Neural cell (in vitro differentiated cells): ENCODE results near the gene GNB1. TPM values are rescaled to one million over a fixed set of nuclear protein-coding genes. Genes with fewer than 3 reads are reported as not detected.

Source experiments
- H2AFZ ChIP-seq: fragments of 200-600, 300-800 bp; sonication (generic), shearing (Covaris generic); 2 replicates; pipeline ENCODE4 v1.6.0; 2014; ENCODE audit warnings: low read depth, mild to moderate bottlenecking, antibody characterized with exemption, low read length, moderate library complexity
- H3F3A ChIP-seq: fragments of 200-600 bp; shearing (Covaris generic); 2 replicates; pipeline ENCODE4 v1.6.1; 2016; ENCODE audit warnings: mild to moderate bottlenecking, moderate library complexity, mixed read lengths, antibody characterized with exemption, low read length; ENCODE audit not compliant: insufficient read depth, poor library complexity, severe bottlenecking
- H3K27ac ChIP-seq: fragments of 200-600, 300-800 bp; sonication (generic), shearing (Covaris generic); 2 replicates; pipeline ENCODE4 v1.5.1; 2014; ENCODE audit warnings: mild to moderate bottlenecking, low read length, moderate library complexity
- H3K27me3 ChIP-seq: fragments of 300-800, 200-600 bp; sonication (generic), shearing (Covaris generic); 2 replicates; pipeline ENCODE4 v1.6.0; 2014; ENCODE audit warnings: mild to moderate bottlenecking, low read depth, low read length, moderate library complexity; ENCODE audit not compliant: insufficient read depth
- H3K36me3 ChIP-seq: fragments of 300-800, 200-600 bp; sonication (generic), shearing (Covaris generic); 2 replicates; pipeline ENCODE4 v1.5.1; 2014; ENCODE audit warnings: mild to moderate bottlenecking, antibody characterized with exemption, low read length, moderate library complexity; ENCODE audit not compliant: insufficient read depth
- H3K4me2 ChIP-seq: fragments of 300-800, 200-600 bp; sonication (generic), shearing (Covaris generic); 2 replicates; pipeline ENCODE4 v1.6.0; 2014; ENCODE audit warnings: mild to moderate bottlenecking, low read length
- H3K4me3 ChIP-seq: fragments of 300-800, 200-600 bp; sonication (generic), shearing (Covaris generic); 2 replicates; pipeline ENCODE4 v1.5.1; 2014; ENCODE audit warnings: mild to moderate bottlenecking, low read length, moderate library complexity
- H3K79me2 ChIP-seq: fragments of 200-600 bp; shearing (Covaris generic); replicated peaks from 2 replicates; pipeline ENCODE4 v1.6.0; 2014; ENCODE audit warnings: mild to moderate bottlenecking, low read length, moderate library complexity; ENCODE audit not compliant: insufficient read depth
- H3K9ac ChIP-seq: fragments of 300-800, 200-600 bp; sonication (generic), shearing (Covaris generic); 2 replicates; pipeline ENCODE4 v1.6.1; 2016; ENCODE audit warnings: mild to moderate bottlenecking, low read length, mixed read lengths
- H3K9me2 ChIP-seq: fragments of 200-600 bp; shearing (Covaris generic); 2 replicates; pipeline ENCODE4 v1.6.1; 2016; ENCODE audit warnings: mild to moderate bottlenecking, low read length, mixed read lengths; ENCODE audit not compliant: insufficient read depth
- H3K9me3 ChIP-seq: fragments of 200-600, 300-800 bp; sonication (generic), shearing (Covaris generic); 2 replicates; pipeline ENCODE4 v1.6.1; 2016; ENCODE audit warnings: mild to moderate bottlenecking, mixed run types, low read length, moderate library complexity, mixed read lengths
- H4K20me1 ChIP-seq: fragments of 200-600 bp; shearing (Covaris generic); 2 replicates; pipeline ENCODE4 v1.6.1; 2016; ENCODE audit warnings: mild to moderate bottlenecking, mixed run types; ENCODE audit not compliant: insufficient read depth
- EP300 ChIP-seq: fragments of 450-650 bp; conservative IDR thresholded peaks from 2 replicates; pipeline ENCODE4 v1.6.1; 2014; ENCODE audit warnings: antibody characterized with exemption, mild to moderate bottlenecking, moderate library complexity; ENCODE audit not compliant: poor library complexity, severe bottlenecking
- EZH2 ChIP-seq: fragments of 200-600, 300-800 bp; shearing (Covaris generic), sonication (generic); IDR thresholded peaks from 2 replicates; pipeline ENCODE4 v1.6.1; 2014; ENCODE audit warnings: antibody characterized with exemption, low read length, borderline replicate concordance, mild to moderate bottlenecking; ENCODE audit not compliant: insufficient read depth, poor library complexity, severe bottlenecking
- MXI1 ChIP-seq: fragments of 450-650 bp; conservative IDR thresholded peaks from 2 replicates; pipeline ENCODE4 v1.6.1; 2014; ENCODE audit warnings: antibody characterized with exemption, mild to moderate bottlenecking; ENCODE audit not compliant: poor library complexity, severe bottlenecking
- POLR2AphosphoS5 ChIP-seq: IDR thresholded peaks from 2 replicates; pipeline ENCODE4 v1.6.1; 2012
- RAD21 ChIP-seq: fragments of 450-650 bp; conservative IDR thresholded peaks from 2 replicates; pipeline ENCODE4 v1.6.1; 2014; ENCODE audit warnings: antibody characterized with exemption, mild to moderate bottlenecking, moderate library complexity
- SMC3 ChIP-seq: fragments of 450-650 bp; conservative IDR thresholded peaks from 2 replicates; pipeline ENCODE4 v1.6.1; 2014; ENCODE audit warnings: antibody characterized with exemption, mild to moderate bottlenecking, moderate library complexity; ENCODE audit not compliant: poor library complexity
- TAF1 ChIP-seq: IDR thresholded peaks from 2 replicates; pipeline ENCODE4 v1.6.1; 2012; ENCODE audit warnings: low read depth
- polyA plus RNA-seq: library from polyadenylated mRNA; depleted of rRNA; stranded (reverse); fragments of >200 nt; gene quantifications from 2 replicates; pipeline ENCODE4 v1.2.3, GENCODE V29; 2014
- TF ChIP-seq, protein P1 (sequence below): IDR thresholded peaks from 2 replicates; pipeline ENCODE4 v1.6.1; 2012; ENCODE audit warnings: borderline replicate concordance
- TF ChIP-seq, protein P2 (sequence below): fragments of 450-650 bp; IDR thresholded peaks from 2 replicates; pipeline ENCODE4 v1.5.1; 2014; ENCODE audit warnings: antibody characterized with exemption, mild to moderate bottlenecking, moderate library complexity; ENCODE audit not compliant: poor library complexity, severe bottlenecking

GNB1 gene
- polyA plus RNA-seq, 1 donor from 2014 or later: 325 TPM

DNA sequence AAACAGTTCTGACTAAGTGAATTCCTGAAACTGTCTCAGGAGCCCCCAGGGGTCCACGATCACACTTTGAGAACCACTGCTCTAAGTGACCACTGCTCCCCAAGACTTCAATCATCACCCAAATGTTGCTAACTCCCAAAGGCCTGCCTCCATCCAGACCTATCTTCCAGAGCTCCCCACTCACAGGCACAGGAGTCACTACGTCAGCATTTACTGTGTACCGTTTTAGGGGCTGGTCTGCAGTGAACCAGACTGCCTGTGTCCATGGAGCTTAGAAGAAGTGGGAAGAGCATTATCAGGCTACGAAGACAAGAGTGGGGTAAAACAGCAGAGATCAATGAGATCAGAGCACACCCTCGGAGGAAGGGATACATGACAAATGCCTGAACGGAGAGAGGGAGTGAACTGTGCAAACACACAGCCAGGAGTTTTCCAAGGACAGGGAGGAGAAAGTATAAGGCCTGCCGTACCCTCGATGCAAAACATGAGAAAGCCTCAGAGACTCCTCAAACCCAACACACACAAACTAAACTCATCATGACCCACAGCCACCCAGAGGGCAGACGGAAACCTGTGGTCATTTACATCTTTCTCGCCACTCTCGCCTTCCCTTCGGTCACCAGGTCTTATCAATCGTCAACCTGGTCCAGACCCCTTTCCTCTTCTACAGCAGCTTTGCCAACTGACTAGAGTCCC lies 10.1 kb downstream of the GNB1 start:
- peaks cover 58% of the 10 kb centered on the region for H4K20me1 ChIP-seq
- H3K9me2 ChIP-seq: no peaks in the 10 kb centered on the region
- H3K9ac ChIP-seq: no peak overlapping the region
- H2AFZ ChIP-seq: no peak overlapping the region
- no peaks in the 10 kb centered on the region for H3K36me3 ChIP-seq
- no peak overlapping the region for H3K27ac ChIP-seq
- no peak overlapping the region for H3K4me2 ChIP-seq
- no peak overlapping the region for H3K4me3 ChIP-seq
- no peaks in the 10 kb centered on the region for H3K27me3 ChIP-seq
- H3K79me2 ChIP-seq: peaks cover 93% of the 10 kb centered on the region
- H3K9me3 ChIP-seq: no peaks in the 10 kb centered on the region
- TF ChIP-seq, protein P1, sequence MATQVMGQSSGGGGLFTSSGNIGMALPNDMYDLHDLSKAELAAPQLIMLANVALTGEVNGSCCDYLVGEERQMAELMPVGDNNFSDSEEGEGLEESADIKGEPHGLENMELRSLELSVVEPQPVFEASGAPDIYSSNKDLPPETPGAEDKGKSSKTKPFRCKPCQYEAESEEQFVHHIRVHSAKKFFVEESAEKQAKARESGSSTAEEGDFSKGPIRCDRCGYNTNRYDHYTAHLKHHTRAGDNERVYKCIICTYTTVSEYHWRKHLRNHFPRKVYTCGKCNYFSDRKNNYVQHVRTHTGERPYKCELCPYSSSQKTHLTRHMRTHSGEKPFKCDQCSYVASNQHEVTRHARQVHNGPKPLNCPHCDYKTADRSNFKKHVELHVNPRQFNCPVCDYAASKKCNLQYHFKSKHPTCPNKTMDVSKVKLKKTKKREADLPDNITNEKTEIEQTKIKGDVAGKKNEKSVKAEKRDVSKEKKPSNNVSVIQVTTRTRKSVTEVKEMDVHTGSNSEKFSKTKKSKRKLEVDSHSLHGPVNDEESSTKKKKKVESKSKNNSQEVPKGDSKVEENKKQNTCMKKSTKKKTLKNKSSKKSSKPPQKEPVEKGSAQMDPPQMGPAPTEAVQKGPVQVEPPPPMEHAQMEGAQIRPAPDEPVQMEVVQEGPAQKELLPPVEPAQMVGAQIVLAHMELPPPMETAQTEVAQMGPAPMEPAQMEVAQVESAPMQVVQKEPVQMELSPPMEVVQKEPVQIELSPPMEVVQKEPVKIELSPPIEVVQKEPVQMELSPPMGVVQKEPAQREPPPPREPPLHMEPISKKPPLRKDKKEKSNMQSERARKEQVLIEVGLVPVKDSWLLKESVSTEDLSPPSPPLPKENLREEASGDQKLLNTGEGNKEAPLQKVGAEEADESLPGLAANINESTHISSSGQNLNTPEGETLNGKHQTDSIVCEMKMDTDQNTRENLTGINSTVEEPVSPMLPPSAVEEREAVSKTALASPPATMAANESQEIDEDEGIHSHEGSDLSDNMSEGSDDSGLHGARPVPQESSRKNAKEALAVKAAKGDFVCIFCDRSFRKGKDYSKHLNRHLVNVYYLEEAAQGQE: no peak
- TF ChIP-seq, protein P2, sequence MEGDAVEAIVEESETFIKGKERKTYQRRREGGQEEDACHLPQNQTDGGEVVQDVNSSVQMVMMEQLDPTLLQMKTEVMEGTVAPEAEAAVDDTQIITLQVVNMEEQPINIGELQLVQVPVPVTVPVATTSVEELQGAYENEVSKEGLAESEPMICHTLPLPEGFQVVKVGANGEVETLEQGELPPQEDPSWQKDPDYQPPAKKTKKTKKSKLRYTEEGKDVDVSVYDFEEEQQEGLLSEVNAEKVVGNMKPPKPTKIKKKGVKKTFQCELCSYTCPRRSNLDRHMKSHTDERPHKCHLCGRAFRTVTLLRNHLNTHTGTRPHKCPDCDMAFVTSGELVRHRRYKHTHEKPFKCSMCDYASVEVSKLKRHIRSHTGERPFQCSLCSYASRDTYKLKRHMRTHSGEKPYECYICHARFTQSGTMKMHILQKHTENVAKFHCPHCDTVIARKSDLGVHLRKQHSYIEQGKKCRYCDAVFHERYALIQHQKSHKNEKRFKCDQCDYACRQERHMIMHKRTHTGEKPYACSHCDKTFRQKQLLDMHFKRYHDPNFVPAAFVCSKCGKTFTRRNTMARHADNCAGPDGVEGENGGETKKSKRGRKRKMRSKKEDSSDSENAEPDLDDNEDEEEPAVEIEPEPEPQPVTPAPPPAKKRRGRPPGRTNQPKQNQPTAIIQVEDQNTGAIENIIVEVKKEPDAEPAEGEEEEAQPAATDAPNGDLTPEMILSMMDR: no peak
- TF ChIP-seq TAF1 (no peak), POLR2AphosphoS5 (no peak), EP300 (no peak), SMC3 (no peak), EZH2 (no peak), MXI1 (no peak)
- H3F3A ChIP-seq: no peaks in the 10 kb centered on the region

DNA sequence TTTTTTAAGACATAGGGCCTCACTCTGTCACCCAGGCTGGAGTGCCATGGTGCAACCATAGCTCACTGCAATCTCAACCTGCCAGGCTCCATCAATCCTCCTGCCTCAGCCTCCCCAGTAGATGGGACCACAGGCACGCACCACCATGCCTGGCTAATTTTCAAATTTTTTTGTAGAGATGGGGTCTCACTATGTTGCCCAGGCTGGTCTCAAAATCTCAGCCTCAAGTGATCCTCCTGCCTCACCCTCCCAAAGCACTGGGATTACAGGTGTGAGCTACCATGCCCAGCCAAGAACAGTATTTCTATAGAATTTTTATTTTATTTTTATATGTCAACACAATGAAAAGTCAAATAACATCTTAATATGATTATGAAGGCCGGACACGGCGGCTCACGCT lies 10.9 kb downstream of the GNB1 start:
- Histone ChIP-seq H3K27me3 (no peaks in the 10 kb centered on the region), H3K4me3 (no peak overlapping the region), H3F3A (no peaks in the 10 kb centered on the region), H3K27ac (no peak overlapping the region), H3K9ac (no peak overlapping the region), H3K79me2 (peaks cover 95% of the 10 kb centered on the region), H3K36me3 (no peaks in the 10 kb centered on the region), H3K9me2 (no peaks in the 10 kb centered on the region), H3K9me3 (no peaks in the 10 kb centered on the region), H2AFZ (no peak overlapping the region), H4K20me1 (peaks cover 59% of the 10 kb centered on the region), H3K4me2 (no peak overlapping the region)
- no peak for TF ChIP-seq EP300
- no peak for TF ChIP-seq RAD21
- TF ChIP-seq, protein P1: no peak
- no peak for TF ChIP-seq SMC3
- TF ChIP-seq EZH2: no peak
- TF ChIP-seq, protein P2: no peak
- TF ChIP-seq TAF1: no peak
- TF ChIP-seq POLR2AphosphoS5: no peak
- TF ChIP-seq MXI1: no peak
